ENCODE results near the gene ALKBH7. TPM values are rescaled to one million over a fixed set of nuclear protein-coding genes. Genes with fewer than 3 reads are reported as not detected.
A peak's percentile ranks its signal among the peaks of the same experiment; 100 is the strongest.
"Not testable (repeated sequence)": the region's sequence is repeated elsewhere in the genome, so short reads cannot be mapped to it uniquely, and the experiment has no call there.

Gene ALKBH7
- total RNA-seq, 1 experiment from 2014 or later: 35.7 TPM

DNA sequence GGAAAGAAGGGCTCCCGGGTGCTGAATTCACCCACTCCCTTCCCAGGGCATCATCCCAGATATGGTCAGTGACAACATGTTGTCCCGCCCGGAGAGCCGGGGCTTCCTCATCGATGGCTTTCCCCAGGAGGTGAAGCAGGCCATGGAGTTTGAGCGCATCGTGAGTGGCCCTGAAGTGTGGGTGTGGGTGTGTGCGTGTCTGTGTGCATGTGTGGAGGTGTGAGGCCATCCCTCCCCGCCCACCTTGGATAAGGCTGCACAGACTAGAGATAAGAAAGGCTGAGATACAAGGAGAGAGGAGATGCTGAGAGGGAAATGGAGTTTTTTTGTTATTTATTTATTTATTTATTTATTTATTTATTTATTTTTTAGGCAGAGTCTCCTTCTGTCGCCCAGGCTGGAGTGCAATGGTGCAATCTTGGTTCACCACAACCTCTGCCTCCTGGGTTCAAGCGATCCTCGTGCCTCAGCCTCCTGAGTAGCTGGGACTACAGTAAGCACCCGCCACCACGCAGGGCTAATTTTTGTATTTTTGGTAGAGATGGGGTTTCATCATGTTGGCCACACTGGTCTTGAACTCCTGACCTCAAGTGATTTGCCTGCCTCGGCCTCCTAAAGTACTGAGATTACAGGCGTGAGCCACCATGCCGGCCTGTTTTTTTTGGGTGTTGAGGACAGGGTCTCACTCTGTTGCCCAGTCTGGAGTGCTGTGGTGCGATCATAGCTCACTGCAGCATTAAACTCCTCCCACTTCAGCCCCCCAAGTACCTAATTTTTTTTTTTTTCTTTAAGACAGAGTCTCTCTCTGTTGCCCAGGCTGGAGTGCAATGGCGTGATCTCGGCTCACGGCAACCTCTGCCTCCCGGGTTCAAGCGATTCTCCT is 27.7 kb downstream of the ALKBH7 start:
- not testable (repeated sequence) for DNase-seq (ENCODE audit: low read depth)

DNA sequence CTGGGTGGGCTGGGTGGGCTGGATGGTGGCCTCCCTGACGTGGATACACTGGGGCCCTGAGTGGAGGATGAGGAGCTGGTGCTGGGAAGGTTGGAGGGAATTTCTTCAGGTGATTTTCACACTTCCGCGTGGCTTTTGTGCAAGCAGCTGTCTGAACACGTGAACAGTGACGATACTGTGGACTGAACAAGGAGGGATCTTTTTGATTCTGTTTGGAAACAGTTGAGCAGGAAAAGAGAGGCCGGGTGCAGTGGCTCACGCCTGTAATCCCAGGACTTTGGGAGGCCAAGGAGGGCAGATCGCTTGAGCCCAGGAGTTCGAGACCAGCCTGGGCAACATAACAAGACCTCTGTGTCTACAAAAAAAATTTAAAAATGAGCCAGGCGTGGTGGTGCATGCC is 29.5 kb downstream of the ALKBH7 start:
- DNase-seq (ENCODE audit: low read depth): no peak

DNA sequence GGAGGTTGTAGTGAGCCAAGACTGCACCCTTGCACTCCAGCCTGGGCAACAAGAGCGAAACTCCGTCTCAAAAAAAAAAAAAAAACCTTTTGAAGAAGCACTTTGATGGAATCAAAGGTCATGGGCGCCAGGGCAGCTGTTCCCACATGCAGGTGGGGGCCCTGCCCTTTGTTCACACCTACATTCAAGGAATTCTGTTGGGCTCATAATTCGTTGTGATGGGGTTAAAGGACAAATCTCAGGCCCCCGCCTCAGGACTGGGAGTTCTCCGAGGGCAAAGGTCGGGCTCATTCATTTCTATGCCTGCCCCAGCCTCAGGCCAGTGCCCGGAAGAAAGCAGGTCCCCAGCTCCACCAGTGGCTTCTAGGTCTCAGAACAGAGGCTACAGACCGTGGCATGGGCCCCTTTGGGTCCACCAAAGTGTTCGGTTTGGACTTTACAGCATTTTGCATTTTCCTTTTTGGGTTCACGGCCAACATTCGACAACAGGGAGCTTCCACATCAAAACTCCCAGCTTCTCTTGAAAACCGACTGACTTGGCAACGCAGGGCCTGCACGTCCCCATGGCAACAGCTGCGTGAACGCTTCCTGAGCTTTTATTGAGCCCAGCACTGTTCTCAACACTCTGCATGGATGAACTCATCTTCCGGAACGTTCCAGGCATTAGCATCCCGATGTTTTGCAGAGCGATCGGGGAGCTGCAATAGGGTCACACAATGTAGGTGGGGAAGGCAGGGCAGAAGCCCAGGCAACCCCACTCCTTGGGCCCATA is 30.4 kb downstream of the ALKBH7 start:
- DNase-seq (ENCODE audit: low read depth): no peak

- DNase-seq (ENCODE audit: low read depth): no peak
These were observed 33.8 kb downstream of the ALKBH7 start for GRCh38 chr19:6406401-6406800.

DNA sequence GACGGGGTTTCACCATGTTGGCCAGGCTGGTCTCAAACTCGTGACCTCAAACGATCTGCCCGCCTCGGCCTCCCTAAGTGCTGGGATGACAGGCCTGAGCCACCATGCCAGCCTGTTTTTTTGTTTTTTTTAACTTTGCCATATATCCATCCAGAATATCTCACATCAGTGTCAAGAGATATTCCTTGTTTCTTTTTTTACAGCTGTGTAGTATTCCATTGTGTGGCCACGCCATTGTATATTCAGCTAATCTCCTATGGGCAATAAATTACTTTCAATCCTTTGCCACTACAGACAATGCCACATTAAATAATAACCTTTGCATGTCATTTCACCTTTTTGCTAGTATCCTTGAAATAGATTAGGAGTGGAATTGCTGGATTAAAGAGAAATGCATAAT is 36.8 kb downstream of the ALKBH7 start:
- DNase-seq (ENCODE audit: low read depth): no peak

GRCh38 chr19:6412061-6412446 is 39.5 kb downstream of the ALKBH7 start:
- no peak for DNase-seq (ENCODE audit: low read depth)

DNA sequence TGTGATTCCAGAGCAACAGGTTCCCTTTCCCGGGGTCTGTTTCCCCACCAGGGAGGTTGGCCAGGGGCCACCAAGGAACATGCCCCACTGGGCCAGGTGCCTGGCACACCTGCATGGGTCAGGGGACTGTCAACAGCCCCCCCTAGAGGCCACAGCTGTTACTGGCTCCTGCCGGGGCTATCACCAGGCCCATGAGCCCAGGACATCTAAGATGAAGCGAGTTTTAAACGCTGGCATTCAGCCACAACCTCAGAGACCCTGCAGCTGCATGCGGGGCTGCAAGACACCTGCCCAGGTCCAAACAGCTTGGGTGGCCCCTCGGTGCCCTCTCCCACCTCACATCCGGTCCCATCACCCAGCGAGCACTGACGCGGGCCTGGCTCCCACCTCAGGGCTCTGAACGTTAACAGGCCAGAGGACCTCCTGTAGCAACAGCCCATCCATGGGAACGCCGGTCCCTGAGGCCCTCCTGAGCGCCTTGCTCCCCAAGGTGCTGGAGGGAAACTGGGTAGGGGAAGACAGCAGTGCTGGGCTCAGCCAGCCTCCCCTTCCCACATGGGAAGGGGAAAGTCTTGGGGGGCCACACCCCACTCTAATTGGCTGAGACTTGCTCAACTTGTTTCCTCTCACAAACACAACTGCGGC is 40.0 kb downstream of the ALKBH7 start:
- peak; percentile 33 for DNase-seq (ENCODE audit: low read depth)

DNA sequence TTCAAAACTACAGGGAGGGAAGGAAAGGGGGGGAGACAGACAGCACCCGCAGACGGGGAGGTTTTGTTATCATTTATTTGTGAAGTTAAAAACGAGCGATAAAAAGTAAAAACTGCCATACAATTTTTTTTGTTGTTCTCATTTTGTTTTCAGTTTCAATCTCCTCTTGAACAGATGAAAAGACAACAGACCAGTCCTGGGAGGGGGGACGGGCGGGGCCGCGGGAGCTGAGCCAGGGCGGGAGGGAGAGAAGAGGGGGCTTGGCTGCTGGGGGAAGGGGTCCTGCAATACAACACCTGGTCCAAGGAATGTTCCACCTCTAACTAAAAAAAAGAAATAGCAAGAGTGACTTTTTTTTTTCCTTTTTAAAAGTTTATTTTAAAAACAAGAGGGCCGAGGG is 40.7 kb downstream of the ALKBH7 start:
- no peak for DNase-seq (ENCODE audit: low read depth)

DNA sequence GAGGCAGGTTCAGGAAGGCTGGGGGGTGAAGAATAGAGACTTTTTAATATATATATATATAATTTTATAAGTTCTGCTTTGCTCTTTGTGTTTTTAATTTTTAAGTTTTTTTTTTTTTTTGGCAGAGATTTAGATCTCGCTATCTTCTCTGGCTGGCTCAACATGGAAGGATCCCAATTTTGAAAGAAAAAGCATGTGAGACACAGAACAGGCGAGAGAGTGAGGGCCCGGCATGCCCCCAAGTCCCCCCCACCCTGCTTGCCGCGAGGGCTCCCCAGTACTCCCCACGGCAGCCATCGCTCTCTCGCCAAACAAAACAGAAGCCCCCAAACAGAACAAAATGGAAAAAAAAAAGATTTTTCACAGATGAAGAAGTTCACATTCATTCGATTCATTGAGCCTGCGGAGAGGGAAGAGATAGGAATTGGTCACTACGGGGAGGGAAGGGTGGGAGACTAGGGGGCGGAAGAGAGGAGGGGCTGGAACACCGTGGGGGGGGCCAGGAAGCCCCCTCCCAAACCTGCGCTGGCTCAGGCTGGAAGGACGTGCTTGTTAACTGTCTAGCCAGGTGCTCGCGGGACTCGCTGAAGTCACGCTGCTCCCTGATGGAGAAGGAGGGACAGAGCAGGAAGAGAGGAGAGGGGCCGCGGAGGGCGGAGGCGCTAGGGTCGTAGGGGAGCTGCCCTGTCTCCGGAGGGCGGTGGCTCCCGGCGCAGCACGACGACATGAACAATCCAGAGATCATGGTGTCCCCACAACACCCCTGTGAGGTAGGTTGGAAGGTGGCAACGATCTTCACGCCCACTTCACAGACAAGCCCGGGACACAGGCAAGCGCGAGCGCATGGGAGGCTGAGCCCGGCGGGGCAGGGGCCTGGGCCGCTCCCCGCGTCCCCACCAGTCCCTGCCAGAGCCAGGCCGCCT is 41.4 kb downstream of the ALKBH7 start:
- no peak for DNase-seq (ENCODE audit: low read depth)

DNA sequence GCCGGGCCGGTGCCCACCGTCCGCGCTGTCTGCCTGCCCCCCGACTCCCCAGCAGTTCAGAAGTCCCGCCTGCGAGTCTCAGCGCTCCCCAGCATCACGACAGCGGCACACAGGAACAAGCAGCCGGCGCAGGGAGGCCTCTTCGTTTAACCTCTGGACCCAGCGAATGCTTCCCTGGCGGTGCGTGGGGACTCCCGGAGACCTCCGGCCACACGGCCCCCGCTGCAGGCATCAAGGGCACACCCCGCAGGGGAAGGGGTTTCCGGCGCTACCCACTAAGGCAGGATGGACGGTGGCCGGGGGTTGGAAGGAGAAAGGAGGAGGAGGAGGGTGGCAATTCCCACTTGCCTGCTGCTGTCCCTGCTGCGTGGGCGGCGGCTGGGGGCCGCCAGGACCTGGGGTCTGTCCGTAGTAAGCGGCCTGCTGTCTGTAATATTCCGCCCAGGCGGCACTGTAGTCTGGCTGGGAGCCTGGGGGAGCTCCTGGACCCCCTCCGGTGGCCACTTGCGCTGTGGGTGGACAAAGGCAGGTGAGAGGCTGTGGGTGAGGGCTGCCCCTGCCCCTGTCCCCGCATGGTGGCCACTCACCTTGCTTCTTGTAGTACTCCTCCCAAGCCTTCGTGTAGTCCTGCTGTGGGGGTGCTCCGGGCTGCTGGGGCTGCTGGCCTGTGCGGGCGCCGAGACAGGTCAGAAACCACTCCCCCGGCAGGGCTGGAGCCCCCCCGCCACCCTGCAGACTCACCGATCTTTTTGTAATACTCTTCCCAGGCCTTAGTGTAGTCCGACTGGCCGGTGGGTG is 42.4 kb downstream of the ALKBH7 start:
- no peak for DNase-seq (ENCODE audit: low read depth)

GRCh38 chr19:6415591-6416190 is 43.1 kb downstream of the ALKBH7 start:
- DNase-seq (ENCODE audit: low read depth): no peak

- no peak for DNase-seq (ENCODE audit: low read depth)
These were observed 44.2 kb downstream of the ALKBH7 start for GRCh38 chr19:6416658-6417405.

- DNase-seq (ENCODE audit: low read depth): peak; percentile 27
These were observed 45.3 kb downstream of the ALKBH7 start for GRCh38 chr19:6417713-6418561.

GRCh38 chr19:6418562-6418932 is 46.0 kb downstream of the ALKBH7 start:
- DNase-seq (ENCODE audit: low read depth): no peak

- DNase-seq (ENCODE audit: low read depth): no peak
These were observed 48.8 kb downstream of the ALKBH7 start for GRCh38 chr19:6421075-6422014.

- peak; percentile 48 for DNase-seq (ENCODE audit: low read depth)
These were observed 51.1 kb downstream of the ALKBH7 start for GRCh38 chr19:6423499-6424194.

All from Daoy (cell line).